CD14-positive monocyte (primary cell): ENCODE data around the gene TNIK. TPM values are rescaled to one million over a fixed set of nuclear protein-coding genes. Genes with fewer than 3 reads are reported as not detected.
A peak's percentile ranks its signal among the peaks of the same experiment; 100 is the strongest.

Source experiments
- DNase-seq, 3 donors: peaks; one replicate each; pipeline ENCODE4 v3.0.0-alpha.2; 2011 to 2022
- H2AFZ ChIP-seq: 2 replicates; pipeline ENCODE4 v1.6.0; 2012; ENCODE audit warnings: mild to moderate bottlenecking, low read depth, low read length, inconsistent platforms; ENCODE audit not compliant: insufficient read depth, poor library complexity, severe bottlenecking
- H3K27ac ChIP-seq, 2 donors: 1 replicate in 1 of 2; 2 replicates in 1 of 2; pipeline ENCODE4 v1.5.1; 2012 to 2013; ENCODE audit warnings: low read length in 2 of 2, control low read depth in 1 of 2, inconsistent platforms in 1 of 2, low read depth in 1 of 2, mild to moderate bottlenecking in 1 of 2
- H3K27me3 ChIP-seq, 2 donors: one replicate each; pipeline versions ENCODE4 v1.6.0 to v1.6.1; 2011 to 2013; ENCODE audit warnings: low read length in 2 of 2; ENCODE audit not compliant: control insufficient read depth in 2 of 2, insufficient read depth in 2 of 2
- H3K36me3 ChIP-seq, 2 donors: replicated peaks in 1 of 2; 1 replicate in 1 of 2; 2 replicates in 1 of 2; pipeline versions ENCODE4 v1.5.1 to v1.6.1; 2012 to 2013; ENCODE audit warnings: low read length in 2 of 2, control low read depth in 1 of 2, inconsistent platforms in 1 of 2, mild to moderate bottlenecking in 1 of 2; ENCODE audit not compliant: insufficient read depth in 2 of 2, control insufficient read depth in 1 of 2
- H3K4me1 ChIP-seq, 2 donors: 1 replicate in 1 of 2; 2 replicates in 1 of 2; pipeline versions ENCODE4 v1.5.1 to v1.6.1; 2012 to 2013; ENCODE audit warnings: low read length in 2 of 2, control low read depth in 1 of 2, inconsistent platforms in 1 of 2, mild to moderate bottlenecking in 1 of 2, moderate library complexity in 1 of 2; ENCODE audit not compliant: insufficient read depth in 2 of 2, control insufficient read depth in 1 of 2
- H3K4me2 ChIP-seq: replicated peaks from 2 replicates; pipeline ENCODE3; 2012; ENCODE audit warnings: low read length, moderate library complexity, mild to moderate bottlenecking; ENCODE audit not compliant: poor library complexity, severe bottlenecking; ENCODE audit errors: extremely low read depth
- H3K4me3 ChIP-seq, 3 experiments: fragments of 200-600 bp in 1 of 3; sonication (generic) in 1 of 3; replicated peaks in 1 of 3; 1 replicate in 2 of 3; 2 replicates in 1 of 3; pipeline ENCODE4 v1.5.1; 2011 to 2013; ENCODE audit warnings: low read length in 3 of 3, mild to moderate bottlenecking in 3 of 3, control low read depth in 2 of 3, low read depth in 2 of 3, inconsistent platforms in 1 of 3, moderate library complexity in 1 of 3
- H3K79me2 ChIP-seq: 2 replicates; pipeline ENCODE4 v1.6.0; 2012; ENCODE audit warnings: mild to moderate bottlenecking, control low read depth, inconsistent platforms, low read length, moderate library complexity; ENCODE audit not compliant: insufficient read depth
- H3K9ac ChIP-seq: 2 replicates; pipeline ENCODE4 v1.6.0; 2017; ENCODE audit warnings: low read length, mild to moderate bottlenecking; ENCODE audit not compliant: insufficient read depth, poor library complexity, severe bottlenecking
- H3K9me3 ChIP-seq, 2 donors: replicated peaks in 1 of 2; 1 replicate in 1 of 2; 2 replicates in 1 of 2; pipeline versions ENCODE4 v1.5.1 to v1.6.1; 2012 to 2013; ENCODE audit warnings: low read length in 2 of 2, control low read depth in 1 of 2; ENCODE audit not compliant: control insufficient read depth in 1 of 2, insufficient read depth in 1 of 2
- H4K20me1 ChIP-seq: 2 replicates; pipeline ENCODE4 v1.6.0; 2012; ENCODE audit warnings: mild to moderate bottlenecking, low read length, control low read depth, moderate library complexity; ENCODE audit not compliant: insufficient read depth
- H3K27ac Mint-ChIP-seq, 7 donors: one replicate each; pipeline ENCODE4 v1.8.0; 2020; ENCODE audit warnings: mild to moderate bottlenecking in 7 of 7, mixed read lengths in 7 of 7, moderate library complexity in 6 of 7, inconsistent platforms in 2 of 7
- H3K27me3 Mint-ChIP-seq, 3 donors: one replicate each; pipeline ENCODE4 v1.8.0; 2021 to 2022; ENCODE audit warnings: low read depth in 3 of 3, mild to moderate bottlenecking in 3 of 3, mixed read lengths in 3 of 3, moderate library complexity in 3 of 3, inconsistent platforms in 1 of 3
- H3K36me3 Mint-ChIP-seq, 2 donors: one replicate each; pipeline ENCODE4 v1.8.0; 2020; ENCODE audit warnings: mixed read lengths in 2 of 2, inconsistent platforms in 1 of 2, mild to moderate bottlenecking in 1 of 2
- H3K4me1 Mint-ChIP-seq: one replicate; pipeline ENCODE4 v1.8.0; 2020; ENCODE audit warnings: mild to moderate bottlenecking, mixed read lengths
- H3K4me3 Mint-ChIP-seq, 2 donors: one replicate each; pipeline ENCODE4 v1.8.0; 2020; ENCODE audit warnings: mild to moderate bottlenecking in 2 of 2, mixed read lengths in 2 of 2, moderate library complexity in 1 of 2
- H3K9me3 Mint-ChIP-seq, 7 donors: one replicate each; pipeline ENCODE4 v1.8.0; 2020 to 2022; ENCODE audit warnings: mixed read lengths in 7 of 7, mild to moderate bottlenecking in 6 of 7, moderate library complexity in 6 of 7, inconsistent platforms in 2 of 7
- WGBS: methylation state at CpG from one replicate; pipeline ENCODE4 v1.1.5; 2013; ENCODE audit warnings: missing lambda C conversion rate; ENCODE audit not compliant: insufficient coverage; 5-methylcytosine and 5-hydroxymethylcytosine counted together
- intact Hi-C, 2 donors: fragments of 100-400 bp; cut with micrococcal nuclease; formaldehyde crosslinking; loops; one replicate each; pipeline versions ENCODE4 v1.15.0 to v1.15.1; 2023
- polyA plus RNA-seq, 3 donors: library from polyadenylated mRNA; depleted of rRNA in 1 of 3; unstranded in 2 of 3; stranded (reverse) in 1 of 3; fragments of 300-500 nt in 2 of 3; fragments of >200 nt in 1 of 3; fragmentation: Illumina TruSeq in 2 of 3; gene quantifications; 1 replicate in 2 of 3; 2 replicates in 1 of 3; pipeline ENCODE4 v1.2.3, GENCODE V29; 2012 to 2021
- TF ChIP-seq, protein P1 (sequence below): fragments of 200-600 bp; IDR thresholded peaks from one replicate; pipeline ENCODE4 v1.8.0; 2022; ENCODE audit warnings: antibody characterized with exemption, mild to moderate bottlenecking

Gene TNIK
- polyA plus RNA-seq, 3 donors = 0.36 to 1.8 (median 0.75) TPM

DNA sequence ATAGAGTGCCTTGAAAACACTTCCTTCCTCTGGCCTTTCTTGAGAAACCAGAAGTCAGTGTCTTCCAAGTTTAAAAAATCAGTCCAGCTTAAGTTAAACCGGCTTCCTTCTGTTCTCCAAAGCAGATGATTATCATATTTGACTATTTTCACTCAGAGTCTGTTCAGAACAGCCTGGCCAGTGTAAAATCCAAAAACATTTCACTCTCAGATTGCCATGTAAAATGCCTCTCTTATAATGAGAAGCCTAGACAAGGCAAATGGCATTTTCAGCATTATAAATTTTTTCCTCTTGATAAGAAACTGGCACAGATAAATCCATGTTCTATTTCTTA, 193.5 kb downstream of the TNIK start:
- intact Hi-C loops = no loop called here
- TF ChIP-seq, protein P1, sequence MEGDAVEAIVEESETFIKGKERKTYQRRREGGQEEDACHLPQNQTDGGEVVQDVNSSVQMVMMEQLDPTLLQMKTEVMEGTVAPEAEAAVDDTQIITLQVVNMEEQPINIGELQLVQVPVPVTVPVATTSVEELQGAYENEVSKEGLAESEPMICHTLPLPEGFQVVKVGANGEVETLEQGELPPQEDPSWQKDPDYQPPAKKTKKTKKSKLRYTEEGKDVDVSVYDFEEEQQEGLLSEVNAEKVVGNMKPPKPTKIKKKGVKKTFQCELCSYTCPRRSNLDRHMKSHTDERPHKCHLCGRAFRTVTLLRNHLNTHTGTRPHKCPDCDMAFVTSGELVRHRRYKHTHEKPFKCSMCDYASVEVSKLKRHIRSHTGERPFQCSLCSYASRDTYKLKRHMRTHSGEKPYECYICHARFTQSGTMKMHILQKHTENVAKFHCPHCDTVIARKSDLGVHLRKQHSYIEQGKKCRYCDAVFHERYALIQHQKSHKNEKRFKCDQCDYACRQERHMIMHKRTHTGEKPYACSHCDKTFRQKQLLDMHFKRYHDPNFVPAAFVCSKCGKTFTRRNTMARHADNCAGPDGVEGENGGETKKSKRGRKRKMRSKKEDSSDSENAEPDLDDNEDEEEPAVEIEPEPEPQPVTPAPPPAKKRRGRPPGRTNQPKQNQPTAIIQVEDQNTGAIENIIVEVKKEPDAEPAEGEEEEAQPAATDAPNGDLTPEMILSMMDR = no peak
- Histone ChIP-seq H3K27me3 (no peaks in the 10 kb centered on the region), H4K20me1 (no peaks in the 10 kb centered on the region), H3K36me3 (no peaks in the 10 kb centered on the region), H3K4me3 (no peak overlapping the region), H3K9ac (no peak overlapping the region), H3K4me2 (no peak overlapping the region), H2AFZ (no peak overlapping the region), H3K27ac (no peak overlapping the region), H3K9me3 (no peaks in the 10 kb centered on the region), H3K79me2 (no peaks in the 10 kb centered on the region), H3K4me1 (no peaks in the 10 kb centered on the region)
- no peaks in the 10 kb centered on the region for H3K9me3 Mint-ChIP-seq
- peaks cover 0 to 1% (median 0%) of the 10 kb centered on the region in 3 donors for H3K27me3 Mint-ChIP-seq
- H3K4me1 Mint-ChIP-seq = peaks cover 12% of the 10 kb centered on the region
- WGBS = no CpG with 5 or more reads among the region's 1 CpG
- H3K4me3 Mint-ChIP-seq = no peak overlapping the region
- DNase-seq = no peak
- no peak overlapping the region for H3K27ac Mint-ChIP-seq
- H3K36me3 Mint-ChIP-seq = no peaks in the 10 kb centered on the region

DNA sequence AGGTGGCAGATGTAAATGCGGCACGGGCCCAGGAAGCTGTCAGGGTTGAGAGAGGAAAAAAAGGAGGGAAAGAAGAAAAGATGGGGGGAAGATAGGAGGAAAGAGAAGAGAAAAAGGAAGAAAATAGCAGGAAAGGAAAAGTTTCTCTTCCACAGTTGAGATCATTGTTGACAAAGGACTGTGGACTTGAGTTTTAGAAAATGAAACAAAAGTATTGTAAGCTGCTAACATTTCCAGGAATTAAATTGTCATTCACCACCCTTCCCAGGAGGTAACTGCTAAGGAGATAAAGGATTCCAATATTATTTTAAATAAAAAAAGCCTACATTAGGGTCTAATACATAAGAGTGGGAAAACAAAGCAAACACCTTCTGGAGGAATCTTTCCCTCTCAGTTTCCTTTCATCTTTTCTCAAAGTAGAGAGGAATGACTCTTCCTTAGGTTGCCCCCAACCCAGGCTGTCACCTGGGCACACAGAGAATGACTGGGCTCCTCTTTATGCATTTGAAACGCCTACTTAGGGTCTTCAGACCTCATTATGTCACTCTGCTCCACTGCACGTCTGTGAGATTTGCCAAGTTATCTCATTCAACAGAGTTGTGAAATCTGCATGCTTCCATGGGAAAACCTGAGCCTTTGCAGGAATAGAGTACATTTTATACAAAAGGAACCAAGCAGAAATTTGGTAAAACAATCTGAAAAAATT, 194.0 kb downstream of the TNIK start:
- Histone ChIP-seq H3K27me3 (no peaks in the 10 kb centered on the region), H3K4me2 (no peak overlapping the region), H3K9ac (no peak overlapping the region), H3K27ac (no peak overlapping the region), H2AFZ (no peak overlapping the region), H3K36me3 (no peaks in the 10 kb centered on the region), H3K4me1 (no peaks in the 10 kb centered on the region), H4K20me1 (no peaks in the 10 kb centered on the region), H3K4me3 (no peak overlapping the region), H3K9me3 (no peaks in the 10 kb centered on the region), H3K79me2 (no peaks in the 10 kb centered on the region)
- Mint-ChIP-seq H3K4me1 (peaks cover 17% of the 10 kb centered on the region), H3K9me3 (peaks cover 0 to 1% (median 0%) of the 10 kb centered on the region in 7 donors), H3K36me3 (no peaks in the 10 kb centered on the region), H3K27ac (peak overlapping the region in 1 of 7 donors; percentile 32), H3K4me3 (no peak overlapping the region), H3K27me3 (no peaks in the 10 kb centered on the region)
- 64% methylated on average over 4 of the region's 4 CpGs for WGBS
- no peak for DNase-seq
- TF ChIP-seq, protein P1 = no peak
- intact Hi-C loops = no loop called here
